Measurements from ENCODE around the gene HIVEP1.
A peak's percentile ranks its signal among the peaks of the same experiment; 100 is the strongest.

HIVEP1 gene

GRCh38 chr6:12084681-12085080 is 72.6 kb downstream of the HIVEP1 start:
- no peaks in the 10 kb centered on the region for H3K9me3 Mint-ChIP-seq
- no peak for TF ChIP-seq CTCF (IDR thresholded peaks at IDR 0.05)
- H3K4me1 Mint-ChIP-seq, result peaks cover 31% of the 10 kb centered on the region
- H3K27ac Mint-ChIP-seq, result no peak overlapping the region
- no peaks in the 10 kb centered on the region for H3K27me3 Mint-ChIP-seq (ENCODE audit: low read depth, poor library complexity)
- no peaks in the 10 kb centered on the region for H3K36me3 Mint-ChIP-seq (ENCODE audit: low read depth)
- H3K4me3 Mint-ChIP-seq, result no peak overlapping the region
- no peak for DNase-seq

- H3K4me3 Mint-ChIP-seq, result no peak overlapping the region
- no peak for DNase-seq
- H3K27ac Mint-ChIP-seq, result no peak overlapping the region
- H3K27me3 Mint-ChIP-seq (ENCODE audit: low read depth, poor library complexity), result no peaks in the 10 kb centered on the region
- H3K4me1 Mint-ChIP-seq, result peaks cover 11% of the 10 kb centered on the region
- peaks cover 31% of the 10 kb centered on the region for H3K36me3 Mint-ChIP-seq (ENCODE audit: low read depth)
- no peak for TF ChIP-seq CTCF (IDR thresholded peaks at IDR 0.05)
- H3K9me3 Mint-ChIP-seq, result peaks cover 3% of the 10 kb centered on the region
These were observed 76.4 kb downstream of the HIVEP1 start for GRCh38 chr6:12088531-12088930.

GRCh38 chr6:12090714-12091113 is 78.6 kb downstream of the HIVEP1 start:
- no peak overlapping the region for H3K4me3 Mint-ChIP-seq
- peak overlapping the region; percentile 88 for H3K27ac Mint-ChIP-seq
- peaks cover 3% of the 10 kb centered on the region for H3K9me3 Mint-ChIP-seq
- DNase-seq, result no peak
- H3K36me3 Mint-ChIP-seq (ENCODE audit: low read depth), result peaks cover 45% of the 10 kb centered on the region
- no peaks in the 10 kb centered on the region for H3K4me1 Mint-ChIP-seq
- no peak for TF ChIP-seq CTCF (IDR thresholded peaks at IDR 0.05)
- no peaks in the 10 kb centered on the region for H3K27me3 Mint-ChIP-seq (ENCODE audit: low read depth, poor library complexity)

- no peak for TF ChIP-seq CTCF (IDR thresholded peaks at IDR 0.05)
- no peak for DNase-seq
- H3K4me1 Mint-ChIP-seq, result no peaks in the 10 kb centered on the region
- H3K9me3 Mint-ChIP-seq, result peaks cover 3% of the 10 kb centered on the region
- no peaks in the 10 kb centered on the region for H3K27me3 Mint-ChIP-seq (ENCODE audit: low read depth, poor library complexity)
- H3K36me3 Mint-ChIP-seq (ENCODE audit: low read depth), result peaks cover 47% of the 10 kb centered on the region
- H3K4me3 Mint-ChIP-seq, result no peak overlapping the region
- H3K27ac Mint-ChIP-seq, result no peak overlapping the region
These were observed 80.7 kb downstream of the HIVEP1 start for GRCh38 chr6:12092762-12093161.

- peak overlapping the region; percentile 5 for H3K27ac Mint-ChIP-seq
- peaks cover 63% of the 10 kb centered on the region for H3K36me3 Mint-ChIP-seq (ENCODE audit: low read depth)
- no peak for DNase-seq
- TF ChIP-seq CTCF (IDR thresholded peaks at IDR 0.05), result no peak
- H3K4me1 Mint-ChIP-seq, result peaks cover 12% of the 10 kb centered on the region
- peaks cover 3% of the 10 kb centered on the region for H3K9me3 Mint-ChIP-seq
- H3K4me3 Mint-ChIP-seq, result no peak overlapping the region
- no peaks in the 10 kb centered on the region for H3K27me3 Mint-ChIP-seq (ENCODE audit: low read depth, poor library complexity)
These were observed 82.6 kb downstream of the HIVEP1 start for GRCh38 chr6:12094689-12095088.

GRCh38 chr6:12096342-12096741 is 84.2 kb downstream of the HIVEP1 start:
- no peak for TF ChIP-seq CTCF (IDR thresholded peaks at IDR 0.05)
- no peak for DNase-seq
- Mint-ChIP-seq H3K9me3 (peaks cover 3% of the 10 kb centered on the region), H3K27ac (no peak overlapping the region), H3K4me1 (peaks cover 17% of the 10 kb centered on the region), H3K36me3 (ENCODE audit: low read depth) (peaks cover 54% of the 10 kb centered on the region), H3K27me3 (ENCODE audit: low read depth, poor library complexity) (no peaks in the 10 kb centered on the region), H3K4me3 (no peak overlapping the region)
